Esophagus mucosa (tissue), 1 donor: ENCODE data around the gene TRNT1. TPM values are rescaled to one million over a fixed set of nuclear protein-coding genes. Genes with fewer than 3 reads are reported as not detected.

ENCODE experiments used
- ATAC-seq: fragments of 200-7000 bp; cut with Tn5 transposase; one replicate; pipeline ENCODE4 v1.9.1; 2020
- total RNA-seq: library from RNA; stranded (reverse); gene quantifications from one replicate; pipeline ENCODE4 v1.2.4, GENCODE V29; 2023
- donor health status: DM: yes; HTN: yes; CAD: no.

The TRNT1 gene
- total RNA-seq, 1 donor from 2014 or later, result 15.5 TPM

DNA sequence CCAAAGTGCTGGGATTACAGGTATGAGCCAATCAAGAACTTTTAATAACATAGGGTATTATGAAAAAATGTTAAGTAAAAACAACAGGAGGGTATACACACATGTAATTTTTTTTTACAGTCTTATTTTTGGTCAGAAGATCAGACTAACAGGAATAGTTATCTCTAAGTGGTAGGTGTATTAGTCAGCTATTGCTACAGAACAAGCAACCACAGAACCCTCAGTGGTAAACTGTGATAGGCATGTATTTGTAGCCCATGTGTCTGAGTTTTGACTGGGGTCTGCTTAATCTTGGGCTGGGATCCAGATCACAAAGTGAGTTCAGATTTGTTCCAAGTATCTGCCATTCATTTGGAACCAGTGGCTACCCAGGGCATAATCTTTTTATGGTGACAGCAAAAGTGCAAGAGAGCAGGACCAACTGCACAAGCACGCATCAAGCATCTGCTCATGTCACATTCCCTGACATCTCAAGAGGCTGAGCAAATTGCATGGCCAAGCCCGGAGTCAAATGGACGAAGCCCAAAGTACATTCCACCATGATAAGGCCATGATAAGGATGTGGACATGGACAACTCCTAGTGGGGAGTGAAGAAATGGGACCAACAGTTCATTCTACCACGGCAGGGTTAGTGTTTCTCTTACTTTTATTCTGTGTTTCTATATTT, 13.6 kb upstream of the TRNT1 start:
- ATAC-seq, result no peak

DNA sequence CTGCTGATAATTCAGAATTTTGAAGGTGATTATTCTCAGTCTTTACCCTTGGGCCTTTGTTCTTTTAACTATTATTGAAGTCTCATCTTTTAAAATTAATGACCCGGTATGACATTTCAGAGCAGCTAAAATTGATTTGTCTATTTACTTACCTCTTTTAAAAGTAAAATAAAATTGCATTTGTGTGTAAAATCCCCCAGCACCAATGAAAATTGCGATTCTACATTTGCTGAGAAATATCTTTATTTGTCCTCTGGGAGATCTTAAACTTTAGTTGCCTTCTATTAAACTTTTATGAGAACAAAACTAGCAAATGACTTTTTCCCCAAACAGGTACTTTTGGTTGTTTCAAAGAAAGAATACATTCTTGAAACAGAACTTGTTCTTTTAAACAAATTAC, 9.1 kb upstream of the TRNT1 start:
- no peak for ATAC-seq

DNA sequence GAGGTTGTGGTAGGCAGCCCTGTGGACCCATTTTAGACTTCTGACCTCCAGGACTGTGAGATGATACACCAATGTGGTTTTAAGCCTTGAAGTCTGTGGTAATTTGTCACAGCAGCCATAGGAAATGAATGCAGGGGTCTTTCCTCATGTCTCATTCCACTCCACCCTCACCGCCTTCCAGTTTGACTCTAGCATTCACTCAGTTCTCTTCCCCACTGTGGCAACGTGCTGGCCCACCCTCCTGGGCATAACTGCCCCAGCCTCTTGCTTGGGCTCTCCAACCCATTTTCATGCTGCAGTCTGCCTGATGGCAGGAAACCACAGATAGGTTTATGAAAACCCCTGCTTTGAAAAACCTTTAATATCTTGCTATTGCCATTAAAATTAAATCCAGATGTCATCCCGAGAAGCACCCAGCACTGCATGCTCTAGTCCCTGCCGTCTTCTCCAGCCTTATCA, 7.3 kb upstream of the TRNT1 start:
- no peak for ATAC-seq

DNA sequence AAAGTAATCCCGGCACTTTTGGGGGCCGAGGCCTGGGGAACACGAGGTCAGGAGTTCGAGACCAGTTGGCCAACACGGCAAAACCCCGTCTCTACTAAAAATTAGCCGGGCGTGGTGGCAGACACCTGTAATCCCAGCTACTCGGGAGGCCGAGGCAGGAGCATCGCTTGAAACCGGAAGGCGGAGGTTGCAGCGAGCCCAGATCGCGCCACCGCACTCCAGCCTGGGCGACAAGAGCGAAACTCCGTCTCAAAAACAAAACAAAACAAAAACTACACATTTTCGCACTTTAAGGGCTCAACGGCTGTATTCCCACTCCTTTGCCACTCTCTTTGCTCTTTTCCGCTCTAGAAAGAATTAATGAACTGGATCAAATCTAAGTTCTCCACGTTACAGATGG, 763 bp upstream of the TRNT1 start:
- no peak for ATAC-seq

DNA sequence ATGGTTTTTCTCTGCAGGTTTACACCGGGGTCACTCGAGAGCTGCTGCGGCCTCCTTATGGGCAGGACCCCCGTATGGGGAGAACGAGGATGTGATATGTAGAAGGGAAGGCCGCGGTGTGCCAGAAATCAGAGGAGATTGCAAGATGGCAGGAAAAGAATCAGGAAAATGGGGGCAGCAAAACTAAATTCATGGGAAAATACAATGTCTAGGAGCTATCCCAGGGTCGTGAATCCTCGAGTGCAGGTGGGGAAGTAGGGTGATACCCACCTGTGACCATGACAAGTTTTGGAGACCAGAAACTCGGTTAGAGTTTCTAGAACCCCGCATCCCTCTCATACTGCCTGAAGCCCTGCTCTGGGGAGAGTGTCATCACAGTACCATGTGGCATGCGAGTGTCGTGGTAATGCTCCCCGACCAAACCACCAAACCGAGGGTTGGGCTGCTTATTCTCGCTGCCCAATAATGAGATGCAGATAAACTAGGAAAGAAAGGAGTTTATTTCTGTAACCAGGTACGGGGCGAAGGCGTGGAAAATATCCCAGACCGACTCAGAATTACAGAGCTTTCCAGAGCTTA, 781 bp downstream of the TRNT1 start:
- ATAC-seq, result peak; percentile 51

DNA sequence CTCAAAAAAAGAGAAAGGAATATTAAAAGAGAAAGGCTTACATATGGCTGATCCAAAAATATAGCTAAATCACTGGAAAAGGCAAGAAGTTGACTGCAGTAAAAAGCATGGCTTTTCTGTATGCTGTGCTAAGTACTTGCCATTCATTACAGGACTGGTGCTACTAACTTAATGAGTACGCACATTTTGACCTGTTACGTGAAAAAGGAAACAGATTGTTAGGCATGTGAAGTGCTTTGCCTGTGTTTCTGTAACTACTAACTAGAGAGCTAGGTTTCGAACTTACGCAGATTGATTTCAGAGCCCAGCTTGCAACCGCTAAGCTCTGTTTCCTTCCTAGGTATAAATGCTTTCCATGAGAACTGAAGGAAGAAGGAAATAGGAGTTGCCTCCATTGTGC, 2.8 kb downstream of the TRNT1 start:
- no peak for ATAC-seq

DNA sequence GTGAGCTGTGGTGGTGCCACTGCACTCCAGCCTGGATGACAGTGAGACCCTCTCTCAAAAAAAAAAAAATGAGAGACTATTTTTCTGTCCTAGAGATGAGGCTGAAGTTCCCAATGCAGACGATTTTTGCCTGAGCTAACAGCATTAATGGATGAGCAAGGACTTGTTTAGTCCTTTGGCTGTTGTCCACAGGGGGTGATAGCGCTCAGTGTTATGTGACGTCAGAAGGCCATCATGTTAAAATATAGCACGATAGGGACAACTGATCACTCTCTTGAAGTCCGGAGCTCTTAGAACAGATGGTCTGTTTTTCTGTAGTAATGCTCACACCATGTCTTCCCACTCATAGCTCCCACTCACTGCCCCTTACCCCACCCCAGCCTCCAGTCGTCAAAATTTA, 6.8 kb downstream of the TRNT1 start:
- ATAC-seq, result no peak

DNA sequence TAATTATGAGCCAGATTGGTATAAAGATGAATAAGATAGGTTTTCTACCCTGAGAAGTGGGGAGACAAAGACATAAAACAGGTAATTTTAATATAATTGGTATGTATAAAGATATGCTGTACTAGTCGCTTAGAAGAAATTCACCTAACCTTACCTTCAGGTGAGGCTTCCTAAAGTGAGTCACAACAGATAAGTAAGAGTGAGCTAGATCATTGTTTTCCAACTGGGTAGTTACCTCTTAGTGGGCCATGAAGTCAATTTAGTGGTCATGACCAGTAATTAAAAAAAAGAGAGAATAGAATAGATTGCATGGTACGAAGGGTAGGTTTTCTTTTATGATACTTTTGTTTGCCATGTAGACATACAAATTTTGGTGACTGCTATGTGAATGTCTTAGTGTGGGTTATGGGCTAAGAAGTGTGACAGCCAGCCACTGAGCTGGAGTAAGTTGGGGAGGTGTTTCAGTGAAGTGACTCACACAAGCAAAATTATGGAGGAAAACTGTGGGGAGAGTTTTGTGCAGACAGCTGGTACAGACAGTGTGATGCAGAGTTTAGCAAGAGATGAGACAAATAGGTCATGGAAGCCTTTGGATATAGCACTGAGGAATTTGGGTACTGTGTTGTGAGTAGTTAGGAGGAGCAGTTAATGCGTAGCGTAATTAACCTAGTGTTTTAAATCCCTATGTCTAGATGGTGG, 8.2 kb downstream of the TRNT1 start:
- ATAC-seq, result no peak

DNA sequence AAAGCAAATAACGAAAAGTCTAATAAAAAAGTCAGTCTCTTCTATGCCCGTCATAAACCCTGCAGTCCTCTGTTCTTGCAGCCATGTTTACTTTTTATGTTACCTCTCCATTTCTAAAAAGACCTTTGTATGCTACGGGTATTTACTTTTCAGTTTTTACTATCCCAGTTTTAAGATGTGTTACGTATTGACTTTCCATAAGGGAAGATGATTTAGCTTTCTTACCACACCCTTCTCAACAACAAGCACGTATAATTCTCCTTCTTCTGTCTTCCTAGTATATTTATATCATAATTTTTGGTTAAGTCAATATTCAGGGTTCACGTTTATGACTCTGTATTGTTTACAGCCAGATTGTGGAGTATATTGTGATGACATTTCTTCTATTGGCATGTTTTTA, 10.8 kb downstream of the TRNT1 start:
- no peak for ATAC-seq

DNA sequence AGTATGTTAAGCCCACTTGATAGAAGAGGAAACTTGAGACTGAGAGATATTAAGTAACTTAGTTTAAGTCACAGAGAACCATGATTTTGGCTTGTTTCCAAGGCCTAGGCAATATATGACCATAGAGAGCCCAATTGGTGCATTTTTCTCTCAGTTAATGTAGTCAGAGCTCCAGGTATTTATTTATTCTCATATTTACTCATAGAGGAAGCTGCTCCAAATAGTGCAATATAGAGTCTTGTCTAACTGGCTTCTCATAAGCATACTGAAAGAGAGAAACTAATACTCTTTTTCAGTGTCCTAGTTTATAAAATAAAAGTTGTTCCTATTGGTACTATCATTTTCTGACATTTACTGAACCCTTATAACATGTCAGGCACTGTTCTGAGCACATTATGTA, 15.2 kb downstream of the TRNT1 start:
- ATAC-seq, result no peak

DNA sequence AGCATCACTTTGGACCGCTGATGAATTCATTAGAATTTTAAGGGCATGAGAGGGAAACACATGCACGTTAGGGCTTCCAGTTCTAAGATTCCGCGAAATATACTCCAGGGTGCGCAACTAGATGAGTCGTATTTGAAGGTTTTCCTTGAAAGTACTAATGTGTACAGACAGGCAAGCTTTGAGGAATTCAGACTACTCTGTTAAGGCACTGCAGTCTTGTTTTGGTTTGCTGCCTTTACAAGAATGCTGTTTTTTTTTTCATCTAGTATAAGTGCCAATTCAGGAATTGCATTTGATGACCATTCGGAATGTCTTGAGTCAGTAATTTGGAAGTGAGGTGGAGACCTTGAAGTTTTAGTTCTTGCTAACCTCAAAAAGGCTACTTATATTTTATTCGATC, 19.1 kb downstream of the TRNT1 start:
- ATAC-seq, result no peak

DNA sequence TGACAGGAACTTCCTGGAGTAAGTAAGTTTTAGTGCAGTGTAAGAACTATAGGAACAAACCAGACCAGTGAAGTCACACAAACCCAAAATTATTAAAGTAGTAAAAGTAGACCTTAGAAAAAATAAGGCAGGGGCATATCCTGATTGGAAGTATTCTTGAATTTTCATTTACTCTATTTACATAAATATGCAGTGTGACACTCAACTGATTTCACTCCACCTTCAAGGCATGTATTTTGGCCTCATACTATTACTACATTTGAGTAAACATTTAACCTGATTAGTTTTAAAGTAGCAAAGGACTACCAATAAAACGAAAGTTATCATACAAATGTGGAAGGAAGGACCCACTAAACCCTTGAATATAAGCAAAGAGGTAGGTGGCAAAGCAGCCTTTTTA, 22.8 kb downstream of the TRNT1 start:
- no peak for ATAC-seq

DNA sequence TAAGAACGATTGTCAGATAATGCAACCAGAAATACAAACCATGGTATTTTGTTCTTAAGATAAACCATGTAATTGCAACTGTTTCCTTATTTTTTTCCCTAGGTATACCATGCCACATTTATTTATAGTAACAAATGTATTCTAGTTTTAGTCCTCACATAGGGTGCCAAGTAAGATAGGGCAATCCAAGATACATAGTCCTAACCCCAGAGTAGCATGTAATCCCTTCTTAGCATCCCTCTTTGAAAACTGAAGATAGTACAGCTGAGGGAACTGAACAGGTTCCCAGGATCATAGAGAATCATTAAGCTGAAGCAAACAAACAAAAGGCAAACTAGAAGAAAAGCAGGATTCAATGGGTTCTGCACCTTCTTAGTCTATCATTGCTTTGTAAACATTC, 24.8 kb downstream of the TRNT1 start:
- no peak for ATAC-seq

DNA sequence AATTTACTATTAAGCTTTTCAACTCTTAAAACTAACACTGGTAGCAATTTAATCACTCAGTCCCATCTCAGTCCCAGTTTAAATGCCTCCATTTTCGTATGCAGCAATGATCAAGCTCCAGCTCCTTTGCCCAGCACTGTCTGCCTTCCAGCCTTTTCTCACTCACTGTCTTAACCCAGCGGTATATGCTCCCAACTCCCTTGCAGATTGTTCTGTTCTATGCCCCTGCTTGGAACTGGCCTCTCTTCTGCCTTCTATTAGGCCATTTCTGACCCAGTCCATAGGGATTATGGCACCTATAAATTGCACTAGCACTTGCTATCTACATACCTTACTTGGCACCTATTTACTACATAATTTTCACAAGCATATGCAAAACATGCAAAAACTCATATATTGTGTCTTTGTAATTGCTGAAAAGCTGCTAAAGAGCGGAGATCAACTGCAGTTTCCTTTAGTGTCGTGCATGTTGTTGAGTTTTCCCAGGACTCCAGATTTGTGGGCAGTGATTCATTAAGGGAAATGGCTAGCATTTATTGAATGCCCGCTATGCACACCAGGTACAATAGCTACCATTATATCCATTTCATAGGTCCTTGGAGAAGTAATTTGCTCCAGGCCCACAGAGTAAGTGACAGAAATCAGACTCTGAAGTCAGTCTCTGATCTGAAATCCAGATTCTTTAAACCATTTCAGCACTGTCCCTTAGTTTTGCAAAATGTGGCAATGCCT, 28.3 kb downstream of the TRNT1 start:
- no peak for ATAC-seq

DNA sequence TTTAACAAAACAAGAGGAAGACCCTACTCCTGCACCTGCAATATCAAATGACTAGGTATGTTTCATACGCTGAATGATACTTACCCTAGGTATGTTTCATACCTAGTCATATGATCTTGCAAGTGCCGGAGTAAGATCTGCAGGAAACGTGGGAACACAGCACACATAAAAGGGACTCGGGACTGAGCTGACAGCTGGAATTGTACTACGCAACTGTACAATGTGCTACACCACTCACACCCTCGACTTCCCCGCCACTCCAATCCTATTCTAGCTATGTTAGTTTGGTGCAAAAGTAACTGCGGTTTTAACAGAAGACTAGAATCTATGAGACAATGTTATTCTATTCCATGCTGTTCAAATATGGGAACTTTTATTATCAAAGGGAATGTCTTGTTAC, 30.7 kb downstream of the TRNT1 start:
- ATAC-seq, result no peak

DNA sequence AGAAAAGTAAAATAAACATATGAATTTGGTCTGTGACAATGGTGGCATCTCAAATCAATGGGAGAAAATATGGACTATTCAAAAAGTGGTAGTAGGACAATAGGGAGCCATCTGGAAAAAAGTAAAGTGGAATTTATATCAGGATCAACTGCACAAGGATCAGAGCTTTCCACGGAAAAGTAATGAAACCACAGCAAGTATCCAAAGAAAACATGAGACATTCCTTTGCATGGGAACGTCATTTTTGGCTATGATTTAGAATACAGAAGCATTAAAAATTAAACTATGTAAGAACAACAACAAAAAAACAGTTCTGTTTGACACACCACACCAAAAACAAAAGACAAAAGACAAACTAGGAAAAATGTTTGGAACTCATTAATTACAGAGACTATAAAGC, 34.1 kb downstream of the TRNT1 start:
- no peak for ATAC-seq

DNA sequence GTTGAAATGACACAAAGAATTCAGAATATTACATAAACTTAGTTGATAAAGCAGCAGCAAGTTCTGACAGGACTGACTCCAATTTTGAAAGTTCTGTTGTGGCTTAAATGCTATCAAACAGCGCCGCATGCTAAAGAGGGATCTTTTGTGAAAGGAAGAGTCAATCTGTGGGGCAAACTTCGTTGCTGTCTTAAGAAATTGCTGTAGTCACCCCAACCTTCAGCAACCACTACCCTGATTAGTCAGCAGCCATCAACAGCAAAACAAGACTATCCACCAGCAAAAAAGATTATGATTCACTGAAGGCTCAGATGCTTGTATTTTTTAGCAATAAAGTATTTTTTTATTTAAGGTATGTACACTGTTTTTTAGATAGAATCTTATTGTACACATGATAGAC, 38.5 kb downstream of the TRNT1 start:
- no peak for ATAC-seq

DNA sequence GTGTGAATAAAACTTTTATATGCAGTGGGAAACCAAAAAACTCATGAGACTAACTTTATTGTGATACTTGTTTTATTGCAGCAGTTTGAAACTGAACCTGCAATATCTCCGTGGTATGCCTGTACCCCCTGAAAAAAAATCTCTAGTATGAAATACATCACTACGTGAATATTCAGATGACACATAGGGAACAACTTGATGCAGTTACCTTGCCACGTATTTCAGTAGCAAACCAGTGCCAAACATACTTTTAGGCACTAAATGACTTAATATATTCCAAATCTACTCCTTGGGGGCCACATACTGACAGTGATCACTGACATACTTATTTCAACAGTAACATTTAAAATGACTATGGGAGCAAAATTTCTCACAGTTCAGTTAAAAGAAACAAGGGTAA, 38.9 kb downstream of the TRNT1 start:
- ATAC-seq, result no peak

DNA sequence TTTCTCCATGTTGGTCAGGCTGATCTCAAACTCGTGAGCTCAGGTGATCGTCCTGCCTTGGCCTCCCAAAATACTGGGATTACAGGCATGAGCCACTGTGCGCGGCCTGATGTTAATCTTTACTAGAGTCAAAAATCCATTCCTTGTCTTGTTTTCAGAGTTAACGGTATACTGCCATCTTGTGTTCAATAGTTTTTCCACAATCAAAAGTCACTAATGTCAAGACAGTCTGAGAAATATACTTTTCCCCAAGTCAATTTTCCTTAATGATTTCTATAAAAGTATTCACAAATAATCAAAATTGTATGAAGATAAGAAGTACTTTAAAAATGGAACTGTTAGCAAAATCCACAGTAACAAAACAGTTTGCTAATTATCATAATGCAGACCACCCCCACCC, 44.3 kb downstream of the TRNT1 start:
- ATAC-seq, result no peak

DNA sequence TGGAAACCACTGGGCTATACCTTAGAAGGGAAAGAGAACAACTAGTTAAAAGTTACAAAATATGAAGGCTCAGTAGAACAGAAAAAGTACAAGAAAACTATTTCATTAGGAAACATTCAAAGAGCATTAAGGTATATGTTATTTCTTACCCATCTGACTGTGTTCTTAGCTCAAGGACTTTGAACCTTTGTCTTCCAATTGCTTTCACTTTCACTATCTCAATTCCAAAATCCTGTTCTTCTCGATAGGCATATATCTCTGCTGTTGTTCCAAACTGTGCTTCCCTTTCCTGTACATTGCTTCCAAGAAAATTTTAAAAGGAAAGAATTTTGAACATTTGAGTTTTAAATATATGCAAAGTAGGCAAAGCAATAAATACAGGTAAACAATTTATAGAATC, 45.9 kb downstream of the TRNT1 start:
- no peak for ATAC-seq

DNA sequence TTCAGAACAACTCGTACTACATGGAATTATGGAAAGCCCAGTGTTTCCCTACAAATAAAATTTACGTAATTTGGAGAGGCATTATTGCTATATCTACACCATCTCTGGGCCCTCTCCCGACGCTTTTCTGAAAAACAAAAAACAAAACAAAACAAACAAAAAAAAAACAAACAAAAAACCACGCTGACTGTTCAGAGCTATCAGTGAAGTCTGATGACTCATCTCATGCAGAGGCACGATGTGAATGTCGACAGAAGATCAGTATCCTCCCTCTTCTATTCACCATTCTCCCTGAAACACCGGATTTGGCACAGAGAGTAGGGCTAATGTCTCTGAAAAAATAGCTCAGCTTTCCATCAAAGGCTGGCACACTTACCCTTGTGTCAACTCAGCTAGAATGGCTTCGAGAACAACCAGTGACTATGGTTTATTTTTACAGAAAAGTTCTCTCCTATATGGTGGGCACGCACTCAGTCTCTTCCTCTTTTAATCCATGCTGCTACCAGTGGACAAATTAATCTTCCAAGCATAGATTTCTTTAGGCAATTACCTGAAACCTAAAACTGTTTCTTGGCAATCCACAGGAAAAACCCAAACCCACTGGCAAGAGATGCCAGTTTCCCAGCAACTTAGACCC, 51.2 kb downstream of the TRNT1 start:
- no peak for ATAC-seq

DNA sequence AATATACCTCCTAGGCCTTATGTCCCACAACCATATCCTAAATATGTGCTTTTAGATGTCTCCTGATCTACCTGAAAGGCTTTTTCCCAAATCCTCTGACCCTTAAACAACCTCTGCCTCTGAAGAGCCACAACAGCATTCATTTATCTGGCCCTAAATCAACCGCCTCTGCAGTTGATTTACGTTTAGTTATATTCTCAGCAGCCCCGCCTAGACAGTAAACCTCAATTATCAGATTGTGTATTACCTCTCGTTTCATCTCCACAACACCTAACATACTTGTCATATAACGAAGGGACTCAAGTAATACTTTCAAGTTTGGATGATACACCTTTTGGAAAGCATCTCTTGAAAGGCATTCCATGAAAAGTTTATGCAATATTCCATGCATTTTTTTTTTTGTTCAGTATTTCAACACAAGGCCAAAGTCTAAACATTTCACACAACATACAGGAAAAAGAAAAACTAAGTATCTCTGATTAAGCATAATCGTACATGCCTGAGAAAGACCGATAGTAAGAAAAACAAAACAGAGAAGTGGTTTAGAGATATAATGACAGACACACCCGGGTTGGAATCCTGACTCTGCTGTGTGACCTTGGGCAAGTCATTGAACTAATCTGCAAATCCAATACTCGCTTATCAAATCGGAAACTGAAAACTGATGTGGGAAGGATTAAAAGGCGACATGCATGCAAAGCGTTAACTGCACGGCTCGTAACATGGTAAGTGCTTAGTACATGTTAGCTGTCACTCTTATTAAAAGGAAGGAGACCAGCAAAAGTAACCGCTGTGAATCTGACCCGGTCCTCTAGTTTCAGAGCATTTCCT, 52.0 kb downstream of the TRNT1 start:
- no peak for ATAC-seq
